Transverse colon (tissue), 4 donors: ENCODE data around the gene TCN2. TPM values are rescaled to one million over a fixed set of nuclear protein-coding genes. Genes with fewer than 3 reads are reported as not detected.

Experiments used
- DNase-seq: peaks from one replicate; pipeline ENCODE4 v3.0.0-alpha.2; 2019
- H3K27ac ChIP-seq, 4 donors: fragments of 200-600 bp; sonication (generic); 2 replicates each; pipeline ENCODE4 v1.5.1; 2016 to 2018; ENCODE audit warnings: inconsistent platforms in 4 of 4
- H3K27me3 ChIP-seq: fragments of 200-600 bp; sonication (generic); 2 replicates; pipeline ENCODE4 v1.5.1; 2017; ENCODE audit warnings: inconsistent platforms
- H3K36me3 ChIP-seq, 4 donors: fragments of 200-600 bp; sonication (generic); 2 replicates each; pipeline ENCODE4 v1.5.1; 2017 to 2019; ENCODE audit warnings: inconsistent platforms in 4 of 4
- H3K4me1 ChIP-seq, 4 donors: fragments of 200-600 bp; sonication (generic); 2 replicates each; pipeline ENCODE4 v1.5.1; 2017 to 2020; ENCODE audit warnings: inconsistent platforms in 4 of 4
- H3K4me3 ChIP-seq, 4 donors: fragments of 200-600 bp; sonication (generic); 1 replicate in 1 of 4; 2 replicates in 3 of 4; pipeline versions ENCODE4 v1.5.1 to v1.6.1; 2017 to 2019; ENCODE audit warnings: inconsistent platforms in 4 of 4
- H3K9me3 ChIP-seq, 2 donors: fragments of 200-600 bp; sonication (generic); 2 replicates each; pipeline ENCODE4 v1.5.1; 2017 to 2019; ENCODE audit warnings: inconsistent platforms in 2 of 2
- EP300 ChIP-seq: sonication (generic); formaldehyde crosslinking; IDR thresholded peaks from one replicate; pipeline ENCODE4 v1.6.1; 2017; ENCODE audit warnings: antibody characterized with exemption, low read depth
- POLR2A ChIP-seq: fragments of 450-650 bp; IDR thresholded peaks from one replicate; pipeline ENCODE4 v1.6.1; 2016; ENCODE audit warnings: antibody characterized with exemption, mild to moderate bottlenecking, moderate library complexity
- POLR2AphosphoS5 ChIP-seq, 3 donors: sonication (generic); formaldehyde crosslinking; IDR thresholded peaks; one replicate each; pipeline ENCODE4 v1.6.1; 2016; ENCODE audit warnings: antibody characterized with exemption in 3 of 3
- WGBS, 2 donors: methylation state at CpG; one replicate each; pipeline ENCODE4 v1.1.5; 2018; ENCODE audit warnings: low coverage in 1 of 2; 5-methylcytosine and 5-hydroxymethylcytosine counted together
- in situ Hi-C, 4 donors: fragments of 200-750 bp; cut with MboI; loops; one replicate each; pipeline versions ENCODE4 v1.15.0 to v1.15.1; 2017; ENCODE audit warnings: low sequenced_read_pairs in 3 of 4, low pct_ligation_motif_present in 1 of 4, low pct_unique_long_range_greater_than_20kb in 1 of 4
- intact Hi-C: fragments of 100-400 bp; cut with DNase I; formaldehyde crosslinking; loops from one replicate; pipeline ENCODE4 v1.15.1; 2023; ENCODE audit warnings: low total_unique reads
- total RNA-seq, 4 donors: library from RNA; depleted of rRNA; stranded (reverse); fragments of >200 nt; gene quantifications; one replicate each; pipeline ENCODE4 v1.1.0, GENCODE V29; 2016
- TF ChIP-seq, protein P1 (sequence below), 5 experiments: fragments of 200-600 bp in 3 of 5; fragments of 450-650 bp in 2 of 5; sonication (generic) in 3 of 5; IDR thresholded peaks; 1 replicate in 2 of 5; 2 replicates in 3 of 5; pipeline ENCODE4 v1.5.1; 2016 to 2017; ENCODE audit warnings: antibody characterized with exemption in 5 of 5, inconsistent platforms in 3 of 5, mild to moderate bottlenecking in 2 of 5, moderate library complexity in 1 of 5

TCN2 gene
- total RNA-seq, 4 donors from 2014 or later = 16.5 to 63.8 (median 28.4) TPM

- no peaks in the 10 kb centered on the region for H3K9me3 ChIP-seq
- H3K4me1 ChIP-seq = peaks cover 0 to 8% (median 2%) of the 10 kb centered on the region in 4 donors
- no peak for DNase-seq
- TF ChIP-seq POLR2A (no peak), POLR2AphosphoS5 (IDR thresholded peaks at IDR 0.05) (no peak)
- 73% methylated on average over 10 of the region's 10 CpGs; no CpG with 5 or more reads in 1 of the 2 donors for WGBS, 2 donors
- H3K27ac ChIP-seq = no peak overlapping the region
- intact Hi-C loops (no loop called here), in situ Hi-C loops (no loop called here)
- no peaks in the 10 kb centered on the region for H3K36me3 ChIP-seq
- H3K27me3 ChIP-seq = no peaks in the 10 kb centered on the region
- no peak overlapping the region for H3K4me3 ChIP-seq
These were observed 45.4 kb upstream of the TCN2 start for GRCh38 chr22:30561402-30562189.

DNA sequence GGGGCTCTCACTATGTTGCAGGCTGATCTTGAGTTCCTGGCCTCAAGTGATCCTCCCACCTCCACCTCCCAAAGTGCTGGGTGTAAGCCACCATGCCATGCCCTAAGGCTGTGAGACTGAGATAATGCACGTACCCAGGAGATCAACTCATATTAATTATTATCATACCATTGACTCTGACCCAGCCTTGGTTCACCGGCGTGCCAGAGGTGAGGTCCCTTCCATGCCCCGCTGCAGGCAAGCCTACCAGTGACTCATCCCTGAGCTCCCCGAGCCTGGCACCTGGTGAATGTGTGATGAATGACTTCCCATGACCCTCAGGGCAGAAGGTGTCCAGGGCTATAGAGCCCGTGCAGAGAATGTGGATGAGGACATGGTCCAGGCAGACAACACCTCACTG lies 44.6 kb upstream of the TCN2 start:
- TF ChIP-seq EP300 (no peak), POLR2AphosphoS5 (IDR thresholded peaks at IDR 0.05) (no peak), POLR2A (no peak)
- TF ChIP-seq, protein P1, sequence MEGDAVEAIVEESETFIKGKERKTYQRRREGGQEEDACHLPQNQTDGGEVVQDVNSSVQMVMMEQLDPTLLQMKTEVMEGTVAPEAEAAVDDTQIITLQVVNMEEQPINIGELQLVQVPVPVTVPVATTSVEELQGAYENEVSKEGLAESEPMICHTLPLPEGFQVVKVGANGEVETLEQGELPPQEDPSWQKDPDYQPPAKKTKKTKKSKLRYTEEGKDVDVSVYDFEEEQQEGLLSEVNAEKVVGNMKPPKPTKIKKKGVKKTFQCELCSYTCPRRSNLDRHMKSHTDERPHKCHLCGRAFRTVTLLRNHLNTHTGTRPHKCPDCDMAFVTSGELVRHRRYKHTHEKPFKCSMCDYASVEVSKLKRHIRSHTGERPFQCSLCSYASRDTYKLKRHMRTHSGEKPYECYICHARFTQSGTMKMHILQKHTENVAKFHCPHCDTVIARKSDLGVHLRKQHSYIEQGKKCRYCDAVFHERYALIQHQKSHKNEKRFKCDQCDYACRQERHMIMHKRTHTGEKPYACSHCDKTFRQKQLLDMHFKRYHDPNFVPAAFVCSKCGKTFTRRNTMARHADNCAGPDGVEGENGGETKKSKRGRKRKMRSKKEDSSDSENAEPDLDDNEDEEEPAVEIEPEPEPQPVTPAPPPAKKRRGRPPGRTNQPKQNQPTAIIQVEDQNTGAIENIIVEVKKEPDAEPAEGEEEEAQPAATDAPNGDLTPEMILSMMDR (IDR thresholded peaks at IDR 0.05) = no peak
- Histone ChIP-seq H3K27me3 (no peaks in the 10 kb centered on the region), H3K9me3 (no peaks in the 10 kb centered on the region), H3K4me3 (no peak overlapping the region), H3K27ac (no peak overlapping the region), H3K4me1 (peaks cover 0 to 8% (median 2%) of the 10 kb centered on the region in 4 donors), H3K36me3 (no peaks in the 10 kb centered on the region)
- DNase-seq = no peak
- intact Hi-C loops = no loop called here
- 67 to 78% methylated on average over 1 to 6 of the region's 6 CpGs for WGBS, 2 donors
- in situ Hi-C loops = no loop called here

GRCh38 chr22:30564045-30564760 lies 42.8 kb upstream of the TCN2 start:
- in situ Hi-C loops = no loop called here

DNA sequence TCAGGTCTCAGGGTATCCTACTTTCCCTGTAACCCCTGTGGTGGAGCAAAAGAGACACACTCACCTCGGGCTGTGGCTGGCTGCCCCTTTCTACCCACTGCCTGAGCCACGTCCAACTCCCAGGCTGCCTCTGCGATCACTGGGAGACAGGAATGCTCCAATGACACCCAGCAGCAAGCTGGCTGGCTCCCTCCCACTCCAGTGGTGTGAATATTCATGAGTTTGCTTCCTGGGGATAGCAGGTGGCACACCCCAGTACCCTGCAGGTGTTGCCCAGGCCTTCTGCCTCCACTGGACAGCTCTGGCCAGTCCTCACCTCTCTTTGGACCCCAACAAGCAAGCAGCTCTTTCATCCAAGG lies 42.2 kb upstream of the TCN2 start:
- Histone ChIP-seq H3K4me3 (no peak overlapping the region), H3K36me3 (no peaks in the 10 kb centered on the region), H3K27me3 (no peaks in the 10 kb centered on the region), H3K27ac (no peak overlapping the region), H3K9me3 (no peaks in the 10 kb centered on the region), H3K4me1 (peaks cover 0 to 8% (median 2%) of the 10 kb centered on the region in 4 donors)
- WGBS, 2 donors = 81% methylated on average over 3 of the region's 3 CpGs; no CpG with 5 or more reads in 1 of the 2 donors
- in situ Hi-C loops (no loop called here), intact Hi-C loops (no loop called here)
- no peak for DNase-seq
- no peak for TF ChIP-seq POLR2AphosphoS5 (IDR thresholded peaks at IDR 0.05)
- TF ChIP-seq EP300 = no peak
- TF ChIP-seq, protein P1 (IDR thresholded peaks at IDR 0.05) = no peak
- TF ChIP-seq POLR2A = no peak

More at GRCh38 chr22:30564045-30564760, 42.8 kb upstream of the TCN2 start:
- no peaks in the 10 kb centered on the region for H3K27me3 ChIP-seq
- WGBS, 2 donors = 76 to 86% methylated on average over 4 to 8 of the region's 8 CpGs
- H3K9me3 ChIP-seq = no peaks in the 10 kb centered on the region
- no peak overlapping the region for H3K27ac ChIP-seq
- intact Hi-C loops = no loop called here
- H3K36me3 ChIP-seq = no peaks in the 10 kb centered on the region
- H3K4me3 ChIP-seq = no peak overlapping the region
- no peak for DNase-seq
- peaks cover 0 to 8% (median 2%) of the 10 kb centered on the region in 4 donors for H3K4me1 ChIP-seq
- TF ChIP-seq, protein P1 (IDR thresholded peaks at IDR 0.05) = no peak
- TF ChIP-seq POLR2AphosphoS5 (IDR thresholded peaks at IDR 0.05) = no peak
- TF ChIP-seq EP300 = no peak
- no peak for TF ChIP-seq POLR2A
